ENCODE measurements around the gene COL4A3. TPM values are rescaled to one million over a fixed set of nuclear protein-coding genes. Genes with fewer than 3 reads are reported as not detected.

The COL4A3 gene
- total RNA-seq, 1 experiment from 2014 or later, result 0.12 TPM

DNA sequence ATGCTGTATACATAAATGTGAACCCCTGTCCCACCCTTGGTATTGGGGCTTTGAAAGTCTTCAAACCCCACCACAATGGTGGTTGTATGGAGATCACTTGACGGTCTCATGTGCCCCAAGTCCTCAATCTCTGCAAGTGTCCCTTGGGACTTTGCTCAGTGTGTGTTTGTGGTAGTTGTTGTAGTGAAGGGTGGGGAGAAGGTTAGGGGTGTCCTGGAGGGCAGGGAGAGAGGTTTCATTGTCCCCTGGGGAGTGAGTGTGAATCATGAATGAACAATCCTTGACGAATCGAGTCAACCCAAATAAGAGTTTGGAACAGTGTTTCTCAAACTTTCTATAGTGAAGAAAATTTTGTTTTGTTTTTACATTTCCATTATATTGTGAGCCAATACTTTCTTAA lies 28.1 kb downstream of the COL4A3 start:
- H3K4me3 Mint-ChIP-seq (ENCODE audit: unreplicated experiment), result no peak overlapping the region
- TF ChIP-seq, protein P1, sequence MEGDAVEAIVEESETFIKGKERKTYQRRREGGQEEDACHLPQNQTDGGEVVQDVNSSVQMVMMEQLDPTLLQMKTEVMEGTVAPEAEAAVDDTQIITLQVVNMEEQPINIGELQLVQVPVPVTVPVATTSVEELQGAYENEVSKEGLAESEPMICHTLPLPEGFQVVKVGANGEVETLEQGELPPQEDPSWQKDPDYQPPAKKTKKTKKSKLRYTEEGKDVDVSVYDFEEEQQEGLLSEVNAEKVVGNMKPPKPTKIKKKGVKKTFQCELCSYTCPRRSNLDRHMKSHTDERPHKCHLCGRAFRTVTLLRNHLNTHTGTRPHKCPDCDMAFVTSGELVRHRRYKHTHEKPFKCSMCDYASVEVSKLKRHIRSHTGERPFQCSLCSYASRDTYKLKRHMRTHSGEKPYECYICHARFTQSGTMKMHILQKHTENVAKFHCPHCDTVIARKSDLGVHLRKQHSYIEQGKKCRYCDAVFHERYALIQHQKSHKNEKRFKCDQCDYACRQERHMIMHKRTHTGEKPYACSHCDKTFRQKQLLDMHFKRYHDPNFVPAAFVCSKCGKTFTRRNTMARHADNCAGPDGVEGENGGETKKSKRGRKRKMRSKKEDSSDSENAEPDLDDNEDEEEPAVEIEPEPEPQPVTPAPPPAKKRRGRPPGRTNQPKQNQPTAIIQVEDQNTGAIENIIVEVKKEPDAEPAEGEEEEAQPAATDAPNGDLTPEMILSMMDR (IDR thresholded peaks at IDR 0.05; ENCODE audit: unreplicated experiment), result no peak
- peaks cover under 1% of the 10 kb centered on the region for H3K27me3 Mint-ChIP-seq (ENCODE audit: insufficient read depth, unreplicated experiment)
- intact Hi-C loops (cut with micrococcal nuclease), result no loop called here
- H3K4me1 Mint-ChIP-seq (ENCODE audit: insufficient read depth, unreplicated experiment), result no peaks in the 10 kb centered on the region
- no peak for DNase-seq (ENCODE audit: unreplicated experiment)
- BruUV-seq (replicated peaks), result no TSS peak
- ChIA-PET POLR2A (no interaction called here), CTCF (no interaction called here)
- no peaks in the 10 kb centered on the region for H3K36me3 Mint-ChIP-seq (ENCODE audit: insufficient read depth, unreplicated experiment)
- H3K9me3 Mint-ChIP-seq (ENCODE audit: unreplicated experiment), result no peaks in the 10 kb centered on the region
- no peak overlapping the region for H3K27ac Mint-ChIP-seq (ENCODE audit: low read depth, unreplicated experiment)

DNA sequence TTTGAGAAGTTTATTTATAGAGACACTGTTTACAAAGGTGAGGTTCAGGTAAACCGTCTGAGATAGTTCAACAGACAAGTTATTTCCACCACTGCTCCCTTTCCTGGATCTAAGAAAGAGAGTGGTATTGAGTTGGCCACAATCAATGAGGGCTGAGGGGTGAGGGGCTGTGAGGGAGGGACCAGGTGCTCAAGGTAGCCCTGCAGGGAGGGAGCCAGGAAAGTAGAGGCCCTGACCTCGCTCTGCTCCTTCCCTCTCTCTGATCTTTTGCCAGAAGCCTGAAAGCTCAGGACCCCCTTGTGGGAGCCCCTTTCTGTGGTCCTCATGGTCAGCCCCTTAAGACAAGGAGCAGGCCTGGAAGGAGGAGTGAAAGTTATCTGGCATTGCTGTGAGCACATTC lies 29.8 kb downstream of the COL4A3 start:
- DNase-seq (ENCODE audit: unreplicated experiment), result no peak
- H3K4me1 Mint-ChIP-seq (ENCODE audit: insufficient read depth, unreplicated experiment), result no peaks in the 10 kb centered on the region
- H3K36me3 Mint-ChIP-seq (ENCODE audit: insufficient read depth, unreplicated experiment), result no peaks in the 10 kb centered on the region
- H3K27ac Mint-ChIP-seq (ENCODE audit: low read depth, unreplicated experiment), result no peak overlapping the region
- no peaks in the 10 kb centered on the region for H3K9me3 Mint-ChIP-seq (ENCODE audit: unreplicated experiment)
- CTCF ChIA-PET, result no interaction called here
- no peak overlapping the region for H3K4me3 Mint-ChIP-seq (ENCODE audit: unreplicated experiment)
- POLR2A ChIA-PET, result no interaction called here
- no peaks in the 10 kb centered on the region for H3K27me3 Mint-ChIP-seq (ENCODE audit: insufficient read depth, unreplicated experiment)
- BruUV-seq (replicated peaks), result no TSS peak
- intact Hi-C loops (cut with micrococcal nuclease), result no loop called here
- TF ChIP-seq, protein P1 (IDR thresholded peaks at IDR 0.05; ENCODE audit: unreplicated experiment), result no peak

DNA sequence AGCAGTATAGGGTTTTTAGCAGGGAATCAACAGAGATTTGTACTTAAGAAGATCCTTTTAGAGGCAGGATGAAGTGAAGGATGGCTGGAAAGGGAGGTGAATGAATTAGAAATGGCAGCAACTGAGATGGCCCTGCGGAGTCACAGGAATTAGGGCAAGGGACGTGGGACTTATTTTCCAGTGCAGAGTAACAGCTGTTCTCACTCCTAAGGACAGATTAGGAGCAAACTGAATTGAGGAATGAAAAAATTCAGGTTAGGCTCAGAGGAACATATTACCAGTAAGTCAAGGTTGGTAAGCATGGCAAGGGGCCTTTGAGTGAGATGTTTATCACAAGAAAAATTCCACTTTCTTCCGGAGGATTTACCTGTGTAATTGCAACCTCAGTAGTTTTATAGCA lies 34.4 kb downstream of the COL4A3 start:
- TF ChIP-seq, protein P1 (IDR thresholded peaks at IDR 0.05; ENCODE audit: unreplicated experiment), result no peak
- CTCF ChIA-PET, result no interaction called here
- BruUV-seq (replicated peaks), result no TSS peak
- H3K27ac Mint-ChIP-seq (ENCODE audit: low read depth, unreplicated experiment), result no peak overlapping the region
- no peaks in the 10 kb centered on the region for H3K4me1 Mint-ChIP-seq (ENCODE audit: insufficient read depth, unreplicated experiment)
- H3K4me3 Mint-ChIP-seq (ENCODE audit: unreplicated experiment), result no peak overlapping the region
- H3K9me3 Mint-ChIP-seq (ENCODE audit: unreplicated experiment), result no peaks in the 10 kb centered on the region
- POLR2A ChIA-PET, result no interaction called here
- H3K27me3 Mint-ChIP-seq (ENCODE audit: insufficient read depth, unreplicated experiment), result no peaks in the 10 kb centered on the region
- intact Hi-C loops (cut with micrococcal nuclease), result no loop called here
- no peaks in the 10 kb centered on the region for H3K36me3 Mint-ChIP-seq (ENCODE audit: insufficient read depth, unreplicated experiment)
- no peak for DNase-seq (ENCODE audit: unreplicated experiment)

DNA sequence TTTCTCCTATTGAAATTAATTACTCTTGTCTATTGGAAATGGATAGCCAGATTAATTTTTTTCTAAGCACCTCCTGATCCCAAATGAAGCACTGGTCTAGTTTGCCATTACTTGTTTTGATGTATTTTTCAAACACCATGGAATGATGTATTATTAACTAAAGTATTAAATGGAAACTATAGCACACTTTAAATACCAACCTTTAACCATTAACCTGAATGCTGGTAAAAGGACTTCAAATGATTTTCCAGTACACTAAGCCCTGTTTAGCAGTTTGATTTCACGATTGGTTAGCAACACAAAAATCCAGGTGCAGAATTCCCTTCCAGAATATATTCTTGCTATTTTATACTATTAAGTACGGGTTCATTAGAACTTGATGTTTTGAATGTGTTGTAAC lies 37.3 kb downstream of the COL4A3 start:
- H3K4me1 Mint-ChIP-seq (ENCODE audit: insufficient read depth, unreplicated experiment), result no peaks in the 10 kb centered on the region
- intact Hi-C loops (cut with micrococcal nuclease), result no loop called here
- CTCF ChIA-PET, result no interaction called here

More for the DNA sequence above, 37.3 kb downstream of the COL4A3 start:
- POLR2A ChIA-PET, result no interaction called here
- H3K27me3 Mint-ChIP-seq (ENCODE audit: insufficient read depth, unreplicated experiment), result no peaks in the 10 kb centered on the region
- TF ChIP-seq, protein P1 (IDR thresholded peaks at IDR 0.05; ENCODE audit: unreplicated experiment), result no peak
- no TSS peak for BruUV-seq (replicated peaks)
- no peak overlapping the region for H3K4me3 Mint-ChIP-seq (ENCODE audit: unreplicated experiment)
- no peak for DNase-seq (ENCODE audit: unreplicated experiment)
- no peak overlapping the region for H3K27ac Mint-ChIP-seq (ENCODE audit: low read depth, unreplicated experiment)
- H3K36me3 Mint-ChIP-seq (ENCODE audit: insufficient read depth, unreplicated experiment), result no peaks in the 10 kb centered on the region
- no peaks in the 10 kb centered on the region for H3K9me3 Mint-ChIP-seq (ENCODE audit: unreplicated experiment)

All from MCF 10A (cell line).